Left lung (tissue), 10 donors: ENCODE data around the gene TLR2. TPM values are rescaled to one million over a fixed set of nuclear protein-coding genes. Genes with fewer than 3 reads are reported as not detected.

Experiments
- ATAC-seq: fragments of 200-7000 bp; cut with Tn5 transposase; one replicate; pipeline ENCODE4 v1.9.1; 2020; ENCODE audit warnings: moderate library complexity
- DNase-seq, 4 donors: peaks; one replicate each; pipeline ENCODE4 v3.0.0-alpha.2; 2013 to 2020
- H3K27ac ChIP-seq, 2 donors: fragments of 200-600 bp; sonication (generic) in 1 of 2; one replicate each; pipeline versions ENCODE4 v1.5.0 to v1.8.0; 2020 to 2021
- H3K27me3 ChIP-seq, 2 donors: fragments of 200-600 bp; sonication (generic) in 1 of 2; one replicate each; pipeline versions ENCODE4 v1.5.0 to v1.8.0; 2020 to 2021
- H3K36me3 ChIP-seq, 2 donors: fragments of 200-600 bp; sonication (generic) in 1 of 2; one replicate each; pipeline versions ENCODE4 v1.5.0 to v1.8.0; 2020 to 2021
- H3K4me1 ChIP-seq, 2 donors: fragments of 200-600 bp; one replicate each; pipeline ENCODE4 v1.8.0; 2021
- H3K4me3 ChIP-seq, 2 donors: fragments of 200-600 bp; sonication (generic) in 1 of 2; one replicate each; pipeline versions ENCODE4 v1.5.0 to v1.8.0; 2020 to 2021; ENCODE audit warnings: mild to moderate bottlenecking in 1 of 2
- H3K9me3 ChIP-seq, 2 donors: fragments of 200-600 bp; sonication (generic) in 1 of 2; one replicate each; pipeline versions ENCODE4 v1.5.0 to v1.8.0; 2020 to 2021
- CTCF ChIP-seq, 2 donors: fragments of 200-600 bp; sonication (generic) in 1 of 2; IDR thresholded peaks; one replicate each; pipeline versions ENCODE4 v1.5.0 to v1.8.0; 2021; ENCODE audit warnings: antibody characterized with exemption in 2 of 2
- intact Hi-C, 2 donors: fragments of 100-400 bp; cut with DNase I; formaldehyde crosslinking; loops; one replicate each; pipeline versions ENCODE4 v1.11.2 to v1.14.2; 2022
- polyA plus RNA-seq, 6 donors: library from polyadenylated mRNA; unstranded; fragments of 120-200 nt; gene quantifications; one replicate each; pipeline ENCODE4 v1.2.1, GENCODE V29; 2013; ENCODE audit not compliant: insufficient read length in 6 of 6
- total RNA-seq, 2 donors: library from RNA; stranded (reverse); fragmentation: NEBNext Ultra II Directional; extraction: Animal tissue kit (Norgen Biotek cat#: 25700); gene quantifications; one replicate each; pipeline ENCODE4 v1.2.1, GENCODE V29; 2021
- donor health status: DM: no; HTN: yes; CAD: no.
- donor health status: DM: no; HTN: no; CAD: no.

Gene TLR2
- total and polyA plus RNA-seq, 8 donors = 19.5 to 170 (median 39.0) TPM

DNA sequence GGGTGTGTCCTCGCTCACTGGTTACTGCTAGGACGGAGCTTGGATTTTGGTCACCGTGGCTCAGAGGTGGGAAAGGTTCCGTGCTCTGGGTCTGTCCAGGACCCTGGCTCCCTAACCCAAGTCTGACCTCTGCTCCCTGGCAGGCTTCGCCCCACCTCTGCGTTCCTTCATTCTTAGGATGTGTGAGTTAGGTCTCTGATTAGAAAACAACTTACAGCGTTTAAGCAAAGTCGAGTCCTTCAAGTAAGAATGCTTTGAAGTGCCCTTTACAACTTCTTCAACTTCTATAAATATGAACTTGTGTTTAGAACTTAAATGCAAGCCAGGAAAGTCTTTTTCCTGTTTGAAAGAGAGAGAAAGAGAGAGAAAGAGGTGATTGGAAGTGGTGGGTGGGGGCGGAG lies 891 bp downstream of the TLR2 start:
- DNase-seq (peak in 2 of 4 donors; percentile 41 to 65), ATAC-seq (peak; percentile 74)
- H3K27ac ChIP-seq = peak overlapping the region; percentile 72 to 97
- no peak for TF ChIP-seq CTCF (IDR thresholded peaks at IDR 0.05)
- intact Hi-C loops = no loop called here
- H3K27me3 ChIP-seq = peaks cover 0 to 16% of the 10 kb centered on the region in 2 donors
- peaks cover 3 to 45% of the 10 kb centered on the region in 2 donors for H3K4me1 ChIP-seq
- peaks cover 0 to 24% of the 10 kb centered on the region in 2 donors for H3K9me3 ChIP-seq
- H3K36me3 ChIP-seq = peaks cover 0 to 29% of the 10 kb centered on the region in 2 donors
- peak overlapping the region; percentile 71 to 84 for H3K4me3 ChIP-seq

GRCh38 chr4:153704522-153704921 lies 20.4 kb downstream of the TLR2 start:
- intact Hi-C loops = no loop called here
- H3K4me3 ChIP-seq = no peak overlapping the region
- no peaks in the 10 kb centered on the region for H3K9me3 ChIP-seq
- ATAC-seq (no peak), DNase-seq (no peak)
- no peak for TF ChIP-seq CTCF (IDR thresholded peaks at IDR 0.05)
- peaks cover 1 to 31% of the 10 kb centered on the region in 2 donors for H3K4me1 ChIP-seq
- H3K27ac ChIP-seq = no peak overlapping the region
- no peaks in the 10 kb centered on the region for H3K27me3 ChIP-seq
- H3K36me3 ChIP-seq = peaks cover 0 to 72% of the 10 kb centered on the region in 2 donors

GRCh38 chr4:153705743-153706468 lies 21.8 kb downstream of the TLR2 start:
- Histone ChIP-seq H3K4me3 (no peak overlapping the region), H3K4me1 (peaks cover 2 to 31% of the 10 kb centered on the region in 2 donors), H3K36me3 (peaks cover 0 to 75% of the 10 kb centered on the region in 2 donors), H3K27ac (no peak overlapping the region), H3K9me3 (no peaks in the 10 kb centered on the region), H3K27me3 (no peaks in the 10 kb centered on the region)
- ATAC-seq (no peak), DNase-seq (no peak)
- intact Hi-C loops = no loop called here
- no peak for TF ChIP-seq CTCF (IDR thresholded peaks at IDR 0.05)

DNA sequence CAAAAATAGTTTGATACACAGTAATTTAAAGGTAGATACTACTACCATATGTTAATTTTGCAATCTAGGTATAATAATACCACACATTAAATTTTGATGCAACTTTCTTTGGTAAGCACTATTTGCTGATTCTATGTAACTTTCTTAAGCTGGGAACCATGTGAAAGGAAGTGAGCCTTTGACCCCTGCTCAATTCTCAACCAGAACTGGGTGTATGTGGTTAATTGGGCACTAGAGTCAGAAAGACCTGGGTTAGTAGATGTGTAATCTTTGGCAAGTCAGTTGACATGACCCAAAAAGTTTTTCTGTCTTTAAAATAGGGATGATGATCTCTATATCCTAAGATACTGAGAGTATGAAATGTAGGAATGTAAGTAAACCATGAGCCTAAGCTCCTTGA lies 22.4 kb downstream of the TLR2 start:
- H3K36me3 ChIP-seq = peaks cover 0 to 69% of the 10 kb centered on the region in 2 donors
- no peak for DNase-seq
- H3K9me3 ChIP-seq = no peaks in the 10 kb centered on the region
- no peak overlapping the region for H3K4me3 ChIP-seq
- no peaks in the 10 kb centered on the region for H3K27me3 ChIP-seq
- H3K4me1 ChIP-seq = peaks cover 2 to 31% of the 10 kb centered on the region in 2 donors
- no peak for TF ChIP-seq CTCF (IDR thresholded peaks at IDR 0.05)
- intact Hi-C loops = no loop called here
- ATAC-seq = no peak
- H3K27ac ChIP-seq = no peak overlapping the region

- peaks cover 2 to 21% of the 10 kb centered on the region in 2 donors for H3K4me1 ChIP-seq
- TF ChIP-seq CTCF (IDR thresholded peaks at IDR 0.05) = no peak
- peaks cover 0 to 38% of the 10 kb centered on the region in 2 donors for H3K36me3 ChIP-seq
- intact Hi-C loops = no loop called here
- H3K4me3 ChIP-seq = no peak overlapping the region
- no peaks in the 10 kb centered on the region for H3K27me3 ChIP-seq
- ATAC-seq (no peak), DNase-seq (no peak)
- H3K27ac ChIP-seq = no peak overlapping the region
- H3K9me3 ChIP-seq = no peaks in the 10 kb centered on the region
These were observed 26.6 kb downstream of the TLR2 start for GRCh38 chr4:153710681-153711080.
